D341Med (cell line): Measurements from ENCODE around the gene AKAP8L.
"Not testable (repeated sequence)": the region's sequence is repeated elsewhere in the genome, so short reads cannot be mapped to it uniquely, and the experiment has no call there.

ENCODE experiments used
- DNase-seq: peaks from one replicate; pipeline ENCODE4 v3.0.0; 2012; ENCODE audit warnings: low spot score

AKAP8L gene

DNA sequence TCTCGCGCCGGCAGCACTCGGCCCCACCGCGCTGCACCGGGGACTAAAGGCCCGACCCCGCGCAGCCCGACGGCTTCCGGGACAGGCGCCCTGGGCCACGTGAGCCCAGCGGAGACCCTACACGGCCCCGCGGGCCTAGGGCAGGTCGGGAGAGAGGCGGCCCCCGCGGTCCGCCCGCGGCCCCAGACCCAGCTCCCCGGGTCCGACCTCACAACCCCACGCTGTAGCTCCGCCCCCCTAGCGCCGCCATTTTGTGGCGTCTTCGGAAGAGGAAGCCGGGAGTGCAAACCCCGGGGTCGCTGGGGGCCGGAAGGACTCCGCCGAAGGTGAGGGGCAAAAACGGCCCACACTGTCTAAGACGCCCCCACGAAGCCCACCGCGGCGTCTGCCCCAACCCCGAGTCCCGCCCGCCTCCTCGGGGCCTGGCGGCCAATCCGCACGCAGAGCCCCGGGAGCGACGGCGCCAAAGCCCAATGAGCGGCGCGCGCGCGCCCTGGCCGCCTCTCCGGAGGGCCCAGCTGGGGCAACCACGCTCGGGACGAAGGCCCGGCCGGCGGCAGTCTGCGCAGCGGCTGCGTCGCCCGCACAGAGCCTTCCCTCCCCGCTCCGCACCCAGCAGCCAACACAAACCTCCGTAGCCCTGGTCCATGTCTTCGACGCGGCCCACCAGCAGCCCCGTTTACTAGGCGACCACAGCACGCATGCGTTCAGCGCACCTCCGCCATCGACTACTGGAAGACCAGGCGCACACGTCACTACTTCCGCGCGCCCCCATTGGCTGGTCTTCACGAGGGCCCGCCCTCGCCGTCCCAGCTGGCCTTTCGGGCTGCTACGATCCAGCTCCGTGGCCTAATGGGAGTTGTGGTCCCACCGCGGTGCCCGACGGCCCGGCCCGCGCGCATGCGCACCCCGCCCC, 39.4 kb downstream of the AKAP8L start, which contains the start of gene AKAP8:
TSS of gene AKAP8 (minus strand) at position 705 of the 916 bp plus-strand sequence. CDS start at position 649, 56 bp downstream.
- DNase-seq, result peak; percentile 100

DNA sequence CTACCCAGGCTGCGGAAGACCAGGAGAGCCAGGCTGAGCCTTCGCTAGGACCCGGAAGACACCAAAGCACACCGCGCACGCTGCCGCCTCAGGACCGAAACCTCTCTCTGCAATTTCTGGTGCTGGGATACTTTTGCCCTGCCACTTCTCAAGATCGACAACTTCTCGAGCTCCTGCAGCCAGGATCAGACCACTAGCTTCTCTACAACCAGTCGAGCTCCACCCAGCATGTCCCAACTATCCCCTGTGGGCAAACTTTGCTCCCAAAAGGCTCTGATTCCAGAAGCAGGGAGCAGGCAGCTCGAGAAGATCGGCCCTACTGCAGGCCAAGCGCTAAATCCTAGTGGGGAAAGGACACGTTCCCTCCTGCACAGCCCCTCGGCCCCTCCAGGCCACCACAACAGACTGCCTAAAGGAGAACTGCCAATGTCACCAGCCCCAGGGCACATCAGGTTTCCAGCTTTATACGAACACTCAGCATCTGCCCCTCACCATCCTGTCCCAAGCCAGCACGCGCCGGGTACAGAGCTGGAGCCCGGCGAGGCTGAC, 40.2 kb downstream of the AKAP8L start:
- DNase-seq, result peak; percentile 63

DNA sequence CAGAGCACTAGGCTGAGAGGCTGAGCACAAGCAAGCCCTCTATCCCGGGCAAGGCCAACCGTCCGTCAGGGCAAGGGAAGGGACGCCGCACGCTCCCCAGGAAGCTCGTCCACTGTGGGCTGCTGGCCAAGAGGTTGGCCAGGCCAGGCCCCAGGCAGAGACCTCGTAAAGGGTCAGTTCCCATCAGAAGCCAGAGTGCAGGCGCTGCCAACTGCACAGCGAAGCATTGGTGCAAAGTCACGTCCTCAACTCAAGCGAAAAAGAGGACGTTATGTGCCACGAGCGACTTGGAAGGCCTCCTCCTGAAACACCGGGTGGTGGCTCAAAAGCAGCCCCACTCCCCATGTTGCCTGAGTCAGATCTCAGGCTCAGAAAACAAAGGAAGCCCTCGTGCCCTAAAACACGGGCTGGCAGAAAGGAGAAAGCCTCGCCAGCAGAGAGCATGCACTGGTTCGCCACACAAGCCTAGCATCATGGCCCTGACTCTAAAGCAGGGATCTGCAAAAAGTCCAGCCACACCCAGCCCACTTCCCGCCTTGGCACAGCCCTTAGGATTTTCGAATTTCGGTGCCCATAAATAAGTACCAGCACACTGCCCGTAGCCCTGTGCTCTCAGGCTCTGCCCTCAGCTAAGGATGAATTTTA, 43.9 kb downstream of the AKAP8L start:
- DNase-seq, result no peak

DNA sequence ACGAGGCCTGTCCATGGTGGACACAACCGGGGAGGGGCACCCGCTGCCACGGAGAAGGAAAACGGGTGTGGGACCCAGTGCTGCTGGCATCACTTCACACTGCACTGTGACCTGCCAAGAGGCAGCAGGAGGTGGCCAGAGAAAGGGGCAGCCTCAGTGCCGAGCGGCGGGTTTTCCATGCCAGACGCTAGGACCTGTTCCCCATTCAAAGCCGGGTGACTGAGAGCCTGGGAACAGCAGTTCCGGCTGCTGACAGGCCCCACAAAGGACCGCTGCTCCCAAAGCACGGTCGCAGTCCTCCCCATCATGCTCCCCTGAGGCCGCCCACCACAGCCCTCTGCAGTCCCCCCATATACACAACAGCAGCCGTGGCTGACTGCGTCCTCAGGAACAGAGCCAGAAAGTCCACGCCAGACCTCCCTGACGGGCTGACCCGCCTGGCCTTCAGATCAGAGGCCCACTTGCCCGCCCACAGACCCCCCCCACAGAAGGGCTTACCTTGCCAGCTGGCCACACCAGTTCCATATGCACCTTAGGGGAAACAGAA, 44.6 kb downstream of the AKAP8L start:
- DNase-seq, result no peak

DNA sequence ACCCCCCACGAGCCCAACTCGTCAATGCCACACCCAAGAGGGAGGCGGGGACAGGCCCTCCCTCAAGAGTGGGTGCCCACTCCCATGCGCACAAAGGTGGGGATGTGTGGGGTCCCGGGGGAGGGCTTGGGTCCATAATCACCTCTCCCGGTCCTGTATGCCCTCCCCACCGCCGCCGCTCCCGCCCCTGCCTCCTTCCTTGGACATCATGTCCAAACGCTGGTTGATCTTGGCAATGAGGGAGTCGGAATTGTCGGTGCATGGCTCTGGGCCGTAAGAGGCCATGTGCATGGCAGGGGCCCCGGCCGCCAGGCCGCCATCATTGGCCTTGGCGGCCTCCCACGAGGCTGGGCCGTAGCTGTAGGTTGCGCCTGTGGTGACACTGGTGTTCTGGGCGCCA, 45.1 kb downstream of the AKAP8L start:
- no peak for DNase-seq

DNA sequence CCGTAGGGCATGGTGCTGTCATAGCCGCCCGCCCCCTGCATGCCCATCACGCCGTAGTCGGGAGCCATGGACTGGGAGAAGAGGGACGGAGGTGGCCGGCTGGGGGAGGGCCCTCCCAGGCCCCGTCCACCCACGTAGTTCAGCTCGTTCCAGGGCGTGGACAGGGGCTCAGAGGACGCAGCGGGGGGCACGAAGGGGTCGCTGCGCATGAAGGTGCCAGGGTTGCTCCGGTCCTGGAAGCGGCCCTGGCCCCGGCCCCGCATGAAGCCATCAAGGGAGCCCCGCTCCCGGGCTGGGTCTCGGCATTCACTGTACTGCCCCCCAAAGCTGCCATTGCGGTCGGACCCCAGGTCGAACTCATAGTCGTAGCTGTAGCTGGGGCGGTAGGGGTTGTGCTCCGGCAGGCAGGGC, 45.9 kb downstream of the AKAP8L start:
- no peak for DNase-seq

DNA sequence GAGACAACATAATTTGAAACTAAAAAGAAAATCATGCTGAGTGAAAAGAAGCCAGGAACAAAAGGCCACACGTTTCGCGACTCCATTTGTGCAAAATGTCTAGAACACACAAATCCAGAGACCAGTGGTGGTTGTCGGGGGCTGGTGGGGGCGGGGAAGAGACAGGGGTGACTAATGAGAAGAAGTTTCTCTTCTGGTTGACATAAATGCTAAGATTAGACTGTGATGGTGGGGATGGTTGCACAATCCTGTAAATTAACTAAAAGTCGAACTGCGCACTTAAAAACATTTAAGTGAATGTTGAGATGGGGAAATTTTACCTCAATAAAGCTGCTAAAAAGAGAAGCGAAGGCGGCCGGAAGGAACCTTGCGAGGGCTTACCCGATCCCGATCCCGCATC, 46.3 kb downstream of the AKAP8L start:
- DNase-seq, result no peak

DNA sequence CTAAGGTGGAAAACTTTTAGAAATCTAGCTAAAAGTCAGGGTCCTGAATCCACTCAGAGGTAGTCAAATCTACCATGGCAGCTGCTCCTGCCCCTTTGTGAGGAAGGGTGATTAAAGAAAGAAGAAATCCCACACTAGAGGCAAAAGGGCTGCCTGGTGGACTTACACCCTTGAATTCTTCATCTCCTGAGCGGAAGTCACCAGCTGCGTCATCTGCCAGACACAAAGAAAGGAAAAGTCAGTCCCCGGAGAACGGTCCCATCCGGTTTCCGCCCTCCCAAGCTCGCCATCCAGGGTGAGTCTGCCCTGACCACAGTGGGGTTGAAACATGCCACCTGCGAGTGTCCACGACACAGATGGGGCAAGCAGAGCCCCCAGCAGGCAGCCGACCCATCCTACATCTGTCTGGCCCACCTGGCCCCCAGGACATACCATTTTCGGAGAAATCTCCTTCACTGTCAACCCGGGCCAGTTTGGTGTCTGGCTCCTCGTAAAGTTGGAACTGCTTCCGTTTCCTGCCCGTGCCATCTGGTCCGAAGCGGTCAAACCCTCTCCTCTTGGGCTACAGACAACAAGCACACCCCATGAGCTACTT, 46.9 kb downstream of the AKAP8L start:
- DNase-seq, result no peak

DNA sequence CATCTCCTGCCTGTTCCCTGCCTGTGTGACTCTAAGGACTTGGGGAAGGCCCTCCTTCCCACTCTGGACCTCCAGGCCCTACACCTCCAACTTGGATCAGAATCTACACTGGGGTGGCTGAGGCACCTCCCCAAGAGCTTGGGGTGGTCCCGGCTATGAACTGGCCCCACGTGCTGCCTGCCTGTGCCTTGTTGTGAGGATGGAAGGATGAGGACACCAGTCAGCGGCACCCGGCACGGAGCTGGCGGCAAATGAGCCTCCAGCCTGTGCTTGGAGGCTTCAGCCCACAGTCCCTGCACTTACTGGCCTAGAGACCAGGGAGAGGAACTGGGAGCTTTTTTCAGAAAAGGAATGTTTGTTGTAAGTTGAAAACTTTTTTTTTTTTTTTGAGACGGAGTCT, 47.7 kb downstream of the AKAP8L start:
- DNase-seq, result no peak

DNA sequence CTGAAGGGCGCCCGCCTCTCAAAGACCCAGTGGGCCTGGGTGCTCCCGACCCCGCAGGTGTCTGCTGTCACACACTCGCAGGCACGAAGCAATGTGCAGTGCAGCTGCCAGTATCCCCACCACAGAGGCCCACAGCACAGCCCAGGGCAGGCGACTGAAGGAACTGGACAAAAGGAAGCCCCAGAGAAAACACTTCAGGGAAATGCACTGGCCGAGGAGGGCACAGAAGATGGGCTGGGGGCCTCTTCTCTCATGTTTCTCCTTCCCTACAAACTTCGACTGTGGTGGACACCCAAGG, 49.2 kb downstream of the AKAP8L start:
- DNase-seq, result no peak

DNA sequence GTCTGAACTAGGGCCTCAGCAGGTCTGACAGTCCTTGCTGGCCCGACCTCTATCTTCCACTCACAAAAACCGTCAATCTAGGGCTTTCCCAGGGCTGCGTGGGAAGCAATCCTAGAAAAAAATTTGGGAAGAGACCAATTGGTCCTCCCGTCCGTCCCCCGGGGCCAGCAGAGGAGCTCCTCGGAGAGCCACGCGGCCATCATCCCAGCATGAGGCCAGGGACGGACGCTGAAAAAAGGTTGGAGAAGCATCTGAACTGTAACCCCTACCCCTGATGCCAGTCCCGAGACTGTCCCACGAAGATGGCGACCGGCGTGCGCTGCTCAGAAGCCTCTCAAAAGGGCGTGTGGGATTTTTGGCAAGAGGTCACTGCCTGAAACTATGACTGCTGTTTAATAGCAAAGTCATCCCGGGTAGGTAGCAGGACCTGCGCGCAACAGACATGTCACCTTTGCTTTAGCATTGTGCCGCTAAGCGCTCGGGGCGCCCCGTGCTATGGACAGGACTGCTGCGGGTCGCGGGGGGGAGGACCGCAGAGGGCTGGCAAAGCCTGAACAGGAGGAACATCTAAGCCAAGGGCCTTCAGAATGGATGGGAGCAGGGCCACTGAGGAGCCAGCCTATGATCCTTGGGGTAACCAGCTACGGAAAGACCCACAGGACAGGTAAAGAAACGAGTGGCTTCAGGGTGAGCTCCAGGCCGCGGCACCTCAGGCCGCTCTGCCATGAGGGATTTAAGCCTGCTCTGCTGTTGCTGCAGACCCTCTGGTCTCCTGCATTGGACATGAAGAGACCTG, 49.8 kb downstream of the AKAP8L start:
- no peak for DNase-seq

DNA sequence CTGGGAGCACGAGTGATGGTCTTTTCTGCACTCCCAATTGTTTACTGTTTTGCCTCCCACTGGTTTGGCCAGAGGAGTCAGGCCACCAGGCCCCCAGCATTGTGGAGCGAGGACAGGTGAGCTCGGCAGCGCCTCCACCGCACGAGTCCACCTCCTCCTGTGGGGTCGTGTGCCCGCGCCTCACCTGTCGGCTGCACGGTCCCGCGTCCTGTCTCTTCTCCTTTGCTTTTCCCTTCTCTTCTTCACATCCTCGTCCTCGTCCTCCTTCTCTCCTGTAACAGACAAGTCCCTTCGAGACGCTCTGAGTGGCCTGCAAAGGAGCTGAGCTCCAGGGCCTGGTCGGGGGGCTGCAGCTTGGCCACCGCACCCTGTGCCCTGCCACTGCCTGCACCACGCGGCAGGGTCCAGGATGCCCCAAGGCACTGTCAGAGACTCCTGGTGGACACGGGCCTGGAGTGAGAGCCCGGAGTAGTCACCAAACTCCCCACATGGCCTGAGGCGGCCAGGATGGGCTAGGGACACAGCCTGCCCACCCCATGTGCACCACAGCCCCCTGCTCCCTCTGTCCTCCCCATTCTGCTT, 50.6 kb downstream of the AKAP8L start:
- DNase-seq, result no peak

DNA sequence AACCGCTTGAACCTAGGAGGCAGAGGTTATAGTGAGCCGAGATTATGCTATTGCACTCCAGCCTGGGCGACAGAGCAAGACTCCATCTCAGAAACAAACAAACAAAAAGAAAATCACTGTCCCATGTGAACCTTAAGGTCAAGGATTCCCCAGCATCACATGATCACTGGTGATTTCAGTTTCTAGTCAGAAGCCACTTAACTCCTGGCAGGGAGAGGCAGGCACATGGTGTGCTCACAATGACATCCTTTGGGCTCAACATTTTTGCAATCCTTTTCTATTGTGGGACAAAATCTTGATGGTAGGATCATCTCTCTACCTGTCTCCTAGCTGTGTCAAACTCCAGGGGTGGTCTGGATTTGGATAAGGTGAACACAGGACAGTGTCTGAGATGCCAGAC, 51.3 kb downstream of the AKAP8L start:
- DNase-seq, result no peak

DNA sequence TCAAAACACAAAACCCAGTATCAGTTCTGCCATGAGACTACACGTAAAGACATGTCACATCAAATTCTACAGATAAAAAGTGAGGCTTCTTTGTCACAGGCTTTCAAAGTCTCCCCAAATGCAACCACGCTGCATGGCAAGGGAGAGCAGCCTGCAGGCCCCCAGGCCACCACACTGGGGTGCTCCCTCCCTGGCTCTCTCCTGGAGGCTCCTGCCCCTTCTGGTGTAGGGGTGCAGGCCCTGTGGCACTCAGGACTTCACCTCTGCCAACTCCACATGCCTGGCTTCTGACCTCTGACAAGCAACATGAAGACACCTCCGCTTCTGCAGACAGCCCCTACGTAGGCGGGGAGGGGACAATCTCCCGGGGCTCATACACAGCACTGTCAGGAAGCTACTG, 53.5 kb downstream of the AKAP8L start:
- no peak for DNase-seq

DNA sequence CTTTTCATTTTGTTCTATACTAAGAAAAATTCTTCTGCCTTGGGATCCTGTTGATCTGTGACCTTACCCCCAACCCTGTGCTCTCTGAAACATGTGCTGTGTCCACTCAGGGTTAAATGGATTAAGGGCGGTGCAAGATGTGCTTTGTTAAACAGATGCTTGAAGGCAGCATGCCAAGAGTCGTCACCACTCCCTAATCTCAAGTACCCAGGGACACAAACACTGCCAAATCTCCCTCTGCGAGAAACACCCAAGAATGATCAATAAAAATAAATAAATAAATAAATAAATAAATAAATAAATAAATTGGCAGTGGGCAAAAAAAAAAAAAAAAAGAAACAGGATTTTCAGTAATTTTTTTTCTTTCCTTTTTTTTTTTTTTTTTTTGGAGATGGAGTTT, 55.0 kb downstream of the AKAP8L start:
- not testable (repeated sequence) for DNase-seq

DNA sequence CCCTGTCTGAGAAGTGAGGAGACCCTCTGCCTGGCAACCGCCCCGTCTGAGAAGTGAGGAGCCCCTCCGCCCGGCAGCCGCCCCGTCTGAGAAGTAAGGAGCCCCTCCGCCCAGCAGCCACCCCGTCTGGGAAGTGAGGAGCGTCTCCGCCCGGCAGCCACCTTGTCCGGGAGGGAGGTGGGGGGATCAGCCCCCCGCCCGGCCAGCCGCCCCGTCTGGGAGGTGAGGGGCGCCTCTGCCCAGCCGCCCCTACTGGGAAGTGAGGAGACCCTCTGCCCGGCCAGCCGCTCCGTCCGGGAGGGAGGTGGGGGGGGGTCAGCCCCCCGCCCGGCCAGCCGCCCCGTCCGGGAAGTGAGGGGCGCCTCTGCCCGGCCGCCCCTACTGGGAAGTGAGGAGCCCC, 55.7 kb downstream of the AKAP8L start:
- not testable (repeated sequence) for DNase-seq

DNA sequence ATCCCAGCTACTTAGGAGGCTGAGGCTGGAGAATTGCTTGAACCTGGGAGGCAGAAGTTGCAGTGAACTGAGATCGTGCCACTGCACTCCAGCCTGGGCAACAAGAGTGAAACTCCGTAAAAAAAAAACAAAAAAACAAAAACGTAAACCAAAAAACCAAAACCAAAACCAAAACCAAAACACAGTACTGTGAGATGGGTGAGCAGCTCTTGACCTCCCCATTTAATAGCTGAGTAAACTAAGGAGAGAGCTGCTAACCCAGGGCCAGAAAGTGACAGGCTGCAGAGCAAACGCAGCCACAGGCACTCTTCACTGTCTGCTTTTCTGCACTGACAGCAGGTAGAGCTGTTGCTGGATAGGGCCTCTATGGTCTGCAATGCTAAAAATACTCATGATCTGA, 58.8 kb downstream of the AKAP8L start:
- not testable (repeated sequence) for DNase-seq

DNA sequence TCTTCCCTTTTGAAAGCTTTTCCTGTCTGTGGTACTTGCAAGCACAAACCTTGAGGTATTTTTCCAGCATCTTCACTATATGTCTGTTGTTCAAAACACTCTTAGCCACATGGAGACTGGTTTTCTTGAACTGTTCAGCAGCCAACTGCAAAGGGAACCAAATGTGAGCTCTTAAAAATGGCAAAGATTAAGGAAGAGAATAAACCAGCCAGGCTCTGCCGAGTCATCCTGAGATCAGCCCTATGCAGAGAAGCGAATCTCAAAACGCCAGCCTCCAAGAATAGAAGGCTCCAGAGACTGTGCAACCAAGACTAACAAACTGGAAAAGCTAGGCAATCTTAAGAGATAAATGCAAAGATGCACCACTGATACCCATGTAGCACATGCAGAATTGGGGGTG, 59.9 kb downstream of the AKAP8L start:
- DNase-seq, result no peak

DNA sequence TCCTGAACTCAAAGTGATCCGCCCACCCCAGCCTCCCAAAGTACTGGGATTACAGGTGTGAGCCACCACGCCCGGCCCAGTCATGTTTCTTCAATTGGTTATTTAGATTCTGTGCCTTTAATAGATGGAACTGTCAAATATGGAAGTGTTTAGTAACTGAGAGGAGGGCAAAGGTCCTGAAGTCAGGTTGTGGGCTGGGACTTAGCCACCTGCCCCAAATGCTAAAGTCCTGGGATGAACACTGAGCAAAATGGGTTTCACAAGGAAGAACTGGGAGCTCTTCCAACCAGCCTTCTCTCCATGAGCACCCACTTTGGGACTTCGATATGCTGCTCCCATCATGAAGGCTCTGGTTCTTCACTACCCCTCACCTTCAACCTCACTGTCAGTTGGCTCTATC, 60.9 kb downstream of the AKAP8L start:
- no peak for DNase-seq

DNA sequence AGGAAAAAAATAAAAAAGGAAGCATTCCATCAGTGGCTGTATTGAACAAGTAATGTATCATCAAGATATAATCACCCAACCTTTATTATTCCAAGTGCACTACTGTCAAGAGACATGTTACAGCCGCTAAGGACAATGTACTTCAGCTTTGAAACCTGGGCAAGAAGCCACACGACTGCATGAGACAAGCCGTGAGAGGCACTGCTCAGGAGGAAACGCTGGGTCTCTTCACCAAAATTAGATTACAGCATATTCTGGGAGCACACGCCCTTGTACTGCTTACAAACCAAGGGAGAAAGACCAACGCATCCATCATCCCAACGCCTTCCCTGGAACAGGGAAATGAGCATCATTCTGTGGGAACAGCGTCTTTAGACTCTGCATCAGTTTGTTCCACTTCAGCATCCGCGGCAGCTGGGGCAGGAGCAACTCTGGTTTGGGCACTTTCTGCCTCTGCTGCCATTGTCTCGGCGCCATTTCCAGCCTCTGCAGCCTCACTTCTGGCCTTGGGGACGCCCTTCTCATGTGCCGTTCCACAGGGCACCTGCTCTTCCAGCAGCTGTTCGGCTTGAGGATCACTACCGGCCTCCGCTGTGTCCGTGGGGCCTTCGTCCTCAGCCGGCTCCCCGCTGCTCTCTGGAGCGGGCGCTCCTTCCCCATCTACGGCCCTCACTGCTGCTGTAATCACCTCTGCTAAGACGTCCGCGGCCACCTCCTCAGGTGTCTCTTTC, 64.1 kb downstream of the AKAP8L start:
- DNase-seq, result no peak

DNA sequence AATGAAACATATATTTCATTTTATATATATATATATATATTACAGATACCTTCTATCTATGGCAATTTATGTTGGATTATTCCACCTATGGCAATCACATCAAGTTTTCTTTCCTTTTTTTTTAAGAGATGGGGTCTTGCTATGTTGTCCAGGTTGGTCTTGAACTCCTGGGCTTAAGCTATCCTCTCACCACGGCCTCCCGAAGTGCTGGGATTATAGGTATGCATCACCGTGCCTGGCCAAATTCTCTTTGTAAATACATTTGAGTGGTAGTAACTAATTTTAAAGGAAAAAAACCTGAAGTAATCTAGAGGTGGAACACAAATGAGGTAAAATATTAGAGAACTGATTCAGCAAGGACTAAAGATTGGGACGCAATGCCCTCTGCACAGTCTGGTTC, 64.9 kb downstream of the AKAP8L start:
- no peak for DNase-seq
